Measurements from ENCODE around the gene HMG20B.

Gene HMG20B

GRCh38 chr19:3585301-3586126 lies 12.8 kb downstream of the HMG20B start, which contains the start of gene GIPC3:
Gene GIPC3, plus strand, starts transcription at chr19:3585478. Its CDS starts 120 bp downstream, at chr19:3585598.
- DNase-seq = no peak

- peak; percentile 24 to 44 for DNase-seq
These were observed 13.4 kb downstream of the HMG20B start for GRCh38 chr19:3586127-3586626.

- DNase-seq = no peak
These were observed 14.1 kb downstream of the HMG20B start for GRCh38 chr19:3586707-3587346.

- DNase-seq = no peak
These were observed 16.7 kb downstream of the HMG20B start for GRCh38 chr19:3589439-3589838.

GRCh38 chr19:3589949-3590348 lies 17.2 kb downstream of the HMG20B start:
- no peak for DNase-seq

GRCh38 chr19:3590991-3591659 lies 18.4 kb downstream of the HMG20B start:
- no peak for DNase-seq

- no peak for DNase-seq
These were observed 19.3 kb downstream of the HMG20B start for GRCh38 chr19:3591876-3592613.

GRCh38 chr19:3593156-3593555 lies 20.4 kb downstream of the HMG20B start:
- DNase-seq = no peak

GRCh38 chr19:3595521-3596061 lies 22.8 kb downstream of the HMG20B start:
- no peak for DNase-seq

GRCh38 chr19:3599776-3600187 lies 27.0 kb downstream of the HMG20B start:
- DNase-seq = no peak

GRCh38 chr19:3601021-3601420 lies 28.3 kb downstream of the HMG20B start:
- DNase-seq = no peak

- DNase-seq = no peak
These were observed 30.5 kb downstream of the HMG20B start for GRCh38 chr19:3603121-3603811.

GRCh38 chr19:3604227-3604986 lies 31.7 kb downstream of the HMG20B start:
- no peak for DNase-seq

GRCh38 chr19:3604987-3605343 lies 32.2 kb downstream of the HMG20B start:
- DNase-seq = peak; percentile 33 to 36

GRCh38 chr19:3605361-3605760 lies 32.6 kb downstream of the HMG20B start:
- DNase-seq = no peak

GRCh38 chr19:3605770-3606169 lies 33.0 kb downstream of the HMG20B start:
- no peak for DNase-seq

- peak in 1 of 2 donors; percentile 39 for DNase-seq
These were observed 33.5 kb downstream of the HMG20B start for GRCh38 chr19:3606174-3606689.

GRCh38 chr19:3606690-3607289 lies 34.0 kb downstream of the HMG20B start, which contains the start of gene TBXA2R:
Gene TBXA2R, minus strand, starts transcription at chr19:3606875. Its CDS starts 6,241 bp downstream, at chr19:3600634.
- peak; percentile 50 to 63 for DNase-seq

- DNase-seq = no peak
These were observed 34.7 kb downstream of the HMG20B start for GRCh38 chr19:3607303-3608078.

All from CD4-positive, alpha-beta T cell treated with Interferon alpha-2 for 1 hour (primary cell).